ENCODE measurements around the gene FGFR4.

FGFR4 gene

GRCh38 chr5:177111720-177112394, 25.1 kb downstream of the FGFR4 start:
- H3K4me1 ChIP-seq (ENCODE audit: low read length) = 0 out of 2 replicates have a peak, but pooled peaks cover 4% of the 10 kb centered on the region
- peak overlapping the region; percentile 80 for H3K4me3 ChIP-seq (ENCODE audit: low read length)
- peak overlapping the region; percentile 99 for H3K4me2 ChIP-seq (ENCODE audit: low read length)
- peak overlapping the region; percentile 97 for H2AFZ ChIP-seq (ENCODE audit: low read depth, low read length)
- H3K79me2 ChIP-seq (ENCODE audit: low read length) = no peaks in the 10 kb centered on the region
- H3K27ac ChIP-seq (ENCODE audit: low read length) = no peak overlapping the region
- H3K36me3 ChIP-seq (replicated peaks; ENCODE audit: low read depth, low read length) = no peaks in the 10 kb centered on the region
- no peaks in the 10 kb centered on the region for H3K9me3 ChIP-seq (ENCODE audit: insufficient read depth, low read length)
- TF ChIP-seq EZH2phosphoT487 (IDR thresholded peaks at IDR 0.05; ENCODE audit: low read depth) (no peak), CTCF (IDR thresholded peaks at IDR 0.05; ENCODE audit: low read depth, low read length) (peak; percentile 95)
- peak overlapping the region; percentile 35; the same call in 1 of the 2 replicates for H3K9ac ChIP-seq (ENCODE audit: low read length)
- no peaks in the 10 kb centered on the region for H3K27me3 ChIP-seq (ENCODE audit: low read depth, low read length)
- H4K20me1 ChIP-seq (ENCODE audit: insufficient read depth, low read length) = no peaks in the 10 kb centered on the region

GRCh38 chr5:177112589-177113220, 26.0 kb downstream of the FGFR4 start:
- Histone ChIP-seq H3K4me2 (ENCODE audit: low read length) (no peak overlapping the region), H3K36me3 (replicated peaks; ENCODE audit: low read depth, low read length) (no peaks in the 10 kb centered on the region), H3K9ac (ENCODE audit: low read length) (no peak overlapping the region), H3K4me1 (ENCODE audit: low read length) (0 out of 2 replicates have a peak, but pooled peaks cover 4% of the 10 kb centered on the region), H3K4me3 (ENCODE audit: low read length) (no peak overlapping the region), H3K79me2 (ENCODE audit: low read length) (no peaks in the 10 kb centered on the region), H4K20me1 (ENCODE audit: insufficient read depth, low read length) (no peaks in the 10 kb centered on the region), H3K9me3 (ENCODE audit: insufficient read depth, low read length) (no peaks in the 10 kb centered on the region), H2AFZ (ENCODE audit: low read depth, low read length) (no peak overlapping the region), H3K27ac (ENCODE audit: low read length) (no peak overlapping the region), H3K27me3 (ENCODE audit: low read depth, low read length) (no peaks in the 10 kb centered on the region)
- no peak for TF ChIP-seq EZH2phosphoT487 (IDR thresholded peaks at IDR 0.05; ENCODE audit: low read depth)
- no peak for TF ChIP-seq CTCF (IDR thresholded peaks at IDR 0.05; ENCODE audit: low read depth, low read length)

GRCh38 chr5:177113566-177114424, 27.1 kb downstream of the FGFR4 start:
- Histone ChIP-seq H3K36me3 (replicated peaks; ENCODE audit: low read depth, low read length) (no peaks in the 10 kb centered on the region), H2AFZ (ENCODE audit: low read depth, low read length) (peak overlapping the region; percentile 76; the same call in 1 of the 2 replicates), H4K20me1 (ENCODE audit: insufficient read depth, low read length) (no peaks in the 10 kb centered on the region), H3K9me3 (ENCODE audit: insufficient read depth, low read length) (no peaks in the 10 kb centered on the region), H3K27me3 (ENCODE audit: low read depth, low read length) (no peaks in the 10 kb centered on the region), H3K4me1 (ENCODE audit: low read length) (0 out of 2 replicates have a peak, but pooled peaks cover 4% of the 10 kb centered on the region), H3K27ac (ENCODE audit: low read length) (no peak overlapping the region), H3K9ac (ENCODE audit: low read length) (no peak overlapping the region), H3K4me3 (ENCODE audit: low read length) (no peak overlapping the region), H3K4me2 (ENCODE audit: low read length) (peak overlapping the region; percentile 40), H3K79me2 (ENCODE audit: low read length) (no peaks in the 10 kb centered on the region)
- TF ChIP-seq EZH2phosphoT487 (IDR thresholded peaks at IDR 0.05; ENCODE audit: low read depth) = no peak
- TF ChIP-seq CTCF (IDR thresholded peaks at IDR 0.05; ENCODE audit: low read depth, low read length) = peak; percentile 97
